Measurements from ENCODE around the gene PDCL2.

The PDCL2 gene

DNA sequence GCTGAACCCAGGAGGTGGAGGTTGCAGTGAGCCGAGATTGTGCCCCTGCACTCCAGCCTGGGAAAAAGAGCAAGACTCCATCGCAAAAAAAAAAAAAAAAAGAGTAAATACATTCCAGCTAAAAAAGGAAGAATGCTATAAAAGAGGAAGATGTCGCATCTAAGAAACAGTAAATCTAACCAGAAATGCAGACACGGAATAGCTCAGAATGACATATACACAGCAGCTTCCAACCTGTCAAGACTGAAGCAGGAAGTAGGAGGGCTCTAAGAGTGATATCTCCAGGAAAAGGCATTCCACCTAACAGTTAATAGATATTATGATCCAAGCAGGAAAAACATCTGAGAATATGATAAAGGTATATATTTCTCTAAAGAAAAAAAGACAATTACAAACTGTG lies 61.4 kb downstream of the PDCL2 start:
- DNase-seq = no peak

DNA sequence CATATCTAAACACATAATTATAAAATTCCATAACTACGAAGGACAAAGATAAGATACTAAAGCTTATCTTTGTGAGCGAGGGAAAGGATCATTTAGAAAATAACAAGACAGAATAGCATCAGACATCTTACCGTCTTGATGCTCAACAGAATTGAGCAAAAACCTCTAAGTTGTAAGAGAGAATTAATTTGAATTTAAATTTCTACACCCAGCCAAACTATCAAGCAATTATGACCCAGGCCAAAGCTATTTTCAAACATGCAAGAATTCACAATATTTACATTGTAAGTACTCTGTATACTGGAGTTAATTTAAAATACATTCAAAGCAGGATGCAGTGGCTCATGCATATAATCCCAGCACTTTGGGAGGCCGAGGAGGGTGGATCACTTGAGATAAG lies 61.9 kb downstream of the PDCL2 start:
- no peak for DNase-seq

DNA sequence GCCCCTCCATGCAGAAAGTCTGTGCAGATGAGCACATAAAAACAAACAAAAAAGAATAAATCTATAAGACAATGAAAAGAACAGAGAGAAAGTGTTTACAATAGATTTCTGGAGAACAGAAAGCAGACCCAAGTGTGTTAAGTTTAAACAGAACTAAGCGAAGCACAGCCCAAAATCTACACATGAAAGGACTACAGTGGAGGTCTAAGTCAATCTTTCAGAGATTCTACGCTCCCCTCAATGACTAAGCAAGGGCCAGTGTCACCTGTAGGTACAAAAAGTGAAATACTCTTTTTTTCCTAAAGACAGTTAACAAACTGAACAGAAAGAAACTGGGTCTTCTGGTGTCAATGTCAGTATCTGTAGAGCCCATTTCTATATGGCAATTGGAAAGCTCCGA lies 63.6 kb downstream of the PDCL2 start:
- no peak for DNase-seq

DNA sequence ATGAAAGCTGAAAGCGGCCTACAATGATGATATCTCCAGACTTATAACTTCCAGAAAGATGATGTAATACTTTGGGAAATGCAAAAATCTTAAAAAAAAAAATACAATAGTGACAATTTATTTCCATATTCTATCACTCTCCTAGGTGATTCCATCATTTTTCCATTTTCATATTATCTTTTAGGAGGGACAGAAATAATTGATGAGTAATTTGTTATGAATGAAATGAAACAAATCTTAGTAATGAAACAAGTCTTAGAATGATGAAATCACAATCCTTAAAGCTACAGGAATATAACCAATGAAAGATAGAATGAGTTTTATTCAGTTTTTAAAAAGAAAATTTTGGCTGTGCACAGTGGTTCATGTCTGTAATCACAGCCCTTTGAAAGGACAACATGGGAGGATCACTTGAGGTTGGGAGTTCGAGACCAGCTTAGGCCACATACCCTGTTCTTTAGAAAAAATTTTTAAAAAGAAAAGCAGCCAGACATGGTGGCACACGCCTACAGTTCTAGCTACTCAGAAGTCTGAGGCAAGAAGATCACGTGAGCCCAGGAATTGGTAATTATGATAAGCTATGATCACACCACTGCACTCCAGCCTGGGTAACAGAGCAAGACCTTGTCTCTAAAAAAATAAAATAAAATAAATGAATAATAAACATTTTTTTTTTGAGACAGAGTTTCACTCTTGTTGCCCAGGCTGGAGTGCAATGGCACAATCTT lies 67.0 kb downstream of the PDCL2 start:
- no peak for DNase-seq

DNA sequence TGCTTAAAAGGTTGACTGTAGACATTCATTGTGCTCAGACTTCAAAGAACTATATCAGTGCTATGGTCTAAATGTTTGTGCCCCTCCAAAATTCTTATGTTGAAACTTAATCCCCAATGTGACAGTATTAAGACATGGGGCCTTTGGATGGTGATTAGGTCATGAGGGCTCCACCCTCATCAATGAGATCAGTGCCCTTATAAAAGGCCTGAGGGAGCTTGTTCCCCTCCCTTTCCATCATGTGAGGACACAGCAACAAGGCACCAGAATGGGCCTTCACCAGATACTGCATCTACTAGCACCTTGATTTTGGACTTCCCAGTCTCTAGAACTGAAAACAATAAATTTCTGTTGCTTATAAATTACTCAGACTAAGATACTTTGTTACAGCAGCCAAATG lies 73.6 kb downstream of the PDCL2 start:
- DNase-seq = no peak

DNA sequence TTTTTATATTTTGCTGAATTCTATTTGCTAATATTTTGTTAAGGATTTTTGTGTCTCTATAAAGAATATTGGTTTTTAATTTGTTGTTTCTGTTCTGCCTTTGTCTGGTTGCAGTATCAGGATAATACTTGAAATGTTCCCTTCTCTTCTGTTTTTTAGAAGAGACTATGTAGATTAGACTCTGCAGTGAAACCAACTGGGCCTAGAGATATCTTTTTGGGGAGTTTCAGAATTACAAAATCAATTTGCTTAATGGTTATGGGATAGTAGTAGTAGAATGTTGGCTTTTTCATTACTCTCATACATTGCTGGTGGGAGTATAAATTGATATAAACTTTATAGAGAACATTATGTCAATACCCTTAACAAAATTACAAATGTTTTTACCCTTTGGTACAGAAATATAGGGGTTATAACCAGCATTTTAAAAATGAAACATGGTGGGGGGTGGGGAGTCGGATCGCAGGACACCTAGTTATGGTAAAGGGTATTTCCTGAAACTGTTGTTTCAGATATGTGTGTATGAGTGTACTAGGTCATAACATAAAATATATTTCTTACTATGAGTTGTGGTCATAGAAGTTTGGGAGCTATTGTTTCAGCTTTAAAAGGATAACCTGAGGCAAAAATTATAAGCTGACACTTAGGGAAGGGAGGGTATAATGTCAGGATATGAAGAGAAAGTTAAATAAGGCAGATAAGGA lies 74.4 kb downstream of the PDCL2 start:
- no peak for DNase-seq

DNA sequence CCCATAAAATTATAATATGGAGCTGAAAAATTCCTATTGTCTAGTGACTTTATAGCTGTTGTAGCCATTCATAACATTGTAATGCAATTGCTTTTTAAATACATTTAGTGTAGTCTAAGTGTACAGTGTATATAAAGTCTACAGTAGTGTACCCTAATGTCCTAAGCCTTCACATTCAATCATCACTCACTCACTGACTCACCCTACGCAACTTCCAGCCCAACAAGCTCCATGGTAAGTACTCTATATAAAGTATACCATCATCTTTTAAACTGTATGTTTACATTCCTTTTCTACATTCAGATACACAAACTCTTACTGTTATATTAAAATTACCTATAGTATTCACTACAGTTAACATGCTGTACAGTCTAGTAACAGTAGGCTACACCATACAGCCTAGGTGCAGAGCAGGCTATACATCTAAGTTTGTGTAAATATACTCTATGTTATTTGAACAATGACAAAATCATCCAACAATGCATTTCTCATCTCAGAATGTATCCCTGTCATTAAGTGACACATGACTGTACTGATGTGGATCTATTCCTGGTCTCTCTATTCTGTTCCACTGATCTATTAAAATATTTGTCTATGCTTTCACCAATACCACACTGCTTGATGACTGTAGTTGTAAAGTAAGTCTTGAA lies 79.0 kb downstream of the PDCL2 start:
- DNase-seq = no peak

DNA sequence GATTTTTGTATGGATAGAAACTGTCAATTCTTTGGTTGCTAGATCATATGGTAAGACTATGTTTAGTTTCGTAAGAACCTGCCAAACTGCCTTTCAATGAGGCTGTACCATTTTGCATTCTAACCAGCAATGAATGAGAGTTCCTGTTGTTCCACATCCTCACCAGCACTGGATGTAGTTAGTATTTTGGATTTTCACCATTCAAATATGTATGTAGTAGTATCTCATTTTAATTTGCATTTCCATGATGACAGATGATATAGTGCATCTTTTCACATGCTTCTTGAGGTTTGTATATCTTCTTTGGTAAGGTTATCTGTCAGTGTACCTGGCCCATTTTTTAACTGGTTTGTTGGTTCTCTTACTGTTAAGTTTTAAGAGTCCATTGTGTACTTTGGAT lies 80.0 kb downstream of the PDCL2 start:
- no peak for DNase-seq

DNA sequence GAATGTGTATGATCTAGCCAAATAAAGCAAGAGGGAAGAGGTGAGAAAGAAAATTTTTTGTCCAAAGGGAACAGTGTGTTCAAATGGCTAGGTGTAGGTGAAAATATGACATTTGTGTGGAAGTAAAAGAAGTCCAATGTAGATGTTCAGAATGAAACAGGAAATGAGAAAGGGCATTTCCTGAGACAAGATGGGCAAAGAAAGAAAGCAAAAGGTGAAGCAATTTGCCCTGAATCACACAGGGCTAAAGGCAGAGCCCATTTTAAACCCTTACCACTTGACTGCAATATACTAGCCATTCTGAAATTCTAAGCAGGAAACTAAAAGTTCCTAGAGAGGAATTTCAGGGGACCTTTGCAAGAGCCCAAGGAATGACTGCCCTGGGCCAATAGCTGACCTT lies 81.4 kb downstream of the PDCL2 start:
- DNase-seq = no peak

DNA sequence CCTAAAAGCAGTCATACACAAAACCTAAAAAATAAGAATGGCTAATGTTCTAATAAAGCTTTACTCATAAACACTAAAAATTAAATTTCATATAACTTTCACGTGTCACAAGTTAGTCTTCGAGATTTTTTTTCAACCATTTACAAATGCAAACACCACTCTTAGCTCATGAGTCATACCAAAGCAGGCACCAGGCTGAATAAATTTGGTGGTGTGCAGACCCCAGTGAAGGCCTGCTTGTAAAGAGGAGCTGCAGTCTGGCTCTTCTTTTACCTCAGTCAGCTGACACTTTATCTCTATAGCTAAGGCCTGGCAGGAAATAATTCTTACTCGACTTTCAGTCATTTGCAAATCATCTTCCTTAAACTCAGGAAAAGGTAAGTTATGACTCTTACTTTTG lies 82.8 kb downstream of the PDCL2 start:
- no peak for DNase-seq

DNA sequence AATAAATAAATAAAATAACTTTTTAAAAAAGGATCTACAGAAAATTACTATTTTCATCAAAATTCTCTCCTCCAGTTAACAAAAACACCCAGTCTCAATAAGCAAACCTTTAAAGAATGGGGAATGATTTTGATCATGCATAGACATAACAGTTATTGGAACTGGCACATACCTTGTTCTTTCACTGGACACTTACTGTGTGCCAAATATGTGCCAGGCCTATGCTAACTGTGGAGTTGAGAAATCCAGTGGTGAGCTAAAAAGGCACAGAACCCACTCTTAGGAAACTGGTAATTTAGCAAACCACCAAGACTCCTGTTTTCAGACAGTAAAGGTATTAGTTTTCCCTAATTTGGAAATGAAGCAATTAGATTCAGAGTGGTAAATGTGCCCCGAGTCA lies 84.4 kb downstream of the PDCL2 start:
- no peak for DNase-seq

All from T1000 (cell line).